ENCODE measurements around the gene SENP2. TPM values are rescaled to one million over a fixed set of nuclear protein-coding genes. Genes with fewer than 3 reads are reported as not detected.
"Not testable (repeated sequence)": the region's sequence is repeated elsewhere in the genome, so short reads cannot be mapped to it uniquely, and the experiment has no call there.

SENP2 gene
- total and polyA plus RNA-seq, 2 donors = 21.9 to 45.7 TPM

DNA sequence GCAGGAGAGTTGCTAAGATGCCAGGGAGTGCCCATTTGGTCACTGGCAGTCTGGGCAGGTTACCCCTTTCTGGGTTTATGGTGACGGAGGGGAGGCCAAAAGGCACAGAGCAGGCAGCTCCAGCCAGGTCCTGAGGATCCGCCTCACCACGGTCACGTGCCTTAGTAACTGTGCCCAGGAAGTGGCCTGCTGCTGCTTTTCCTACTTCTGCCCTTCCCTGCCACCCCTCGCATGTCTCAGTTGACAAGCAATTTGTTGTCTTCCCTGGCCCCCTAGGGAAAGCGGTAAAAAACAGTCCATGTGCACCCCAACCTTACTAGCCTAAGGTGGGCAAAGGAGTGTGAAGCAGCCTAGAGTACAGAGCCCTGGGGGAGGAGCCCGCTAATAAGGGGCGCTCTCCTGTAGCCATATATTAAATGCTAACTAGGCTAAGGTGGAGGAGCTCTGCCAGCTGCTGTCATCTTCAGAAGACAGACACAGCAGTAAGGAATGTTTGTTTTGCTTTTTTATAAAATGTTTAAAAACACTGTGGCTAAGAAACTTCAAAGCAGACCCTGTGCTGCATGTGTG is 24.6 kb upstream of the SENP2 start:
- 68% methylated on average over 8 of the region's 8 CpGs for WGBS
- Histone ChIP-seq H3K36me3 (ENCODE audit: insufficient read depth) (no peaks in the 10 kb centered on the region), H3K27ac (ENCODE audit: low read depth) (no peak overlapping the region)

DNA sequence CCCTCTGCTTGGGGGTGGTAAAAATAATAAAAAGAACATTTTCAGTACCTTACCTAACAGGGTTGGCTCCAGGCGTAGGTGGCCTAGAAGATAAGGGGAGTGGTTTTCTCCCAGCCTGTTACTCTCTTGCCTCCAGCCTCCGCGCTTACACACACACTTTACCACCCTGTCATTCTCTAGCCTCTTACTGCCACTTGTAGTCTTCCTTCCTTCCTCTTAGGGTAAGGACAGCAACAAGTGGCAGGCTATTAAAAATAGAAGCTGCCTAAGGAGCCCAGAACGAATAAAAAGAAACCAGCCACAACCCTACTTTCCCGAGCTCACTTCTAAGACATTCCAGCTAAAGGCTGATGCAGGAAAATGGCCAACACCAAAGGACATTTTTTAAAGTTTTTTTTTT is 24.1 kb upstream of the SENP2 start:
- Histone ChIP-seq H3K4me1 (ENCODE audit: insufficient read depth) (no peaks in the 10 kb centered on the region), H3K36me3 (ENCODE audit: insufficient read depth) (no peaks in the 10 kb centered on the region), H3K27ac (ENCODE audit: low read depth) (no peak overlapping the region), H3K4me3 (ENCODE audit: low read depth, low read length) (no peak overlapping the region)
- WGBS = 34% methylated on average over 5 of the region's 5 CpGs
- DNase-seq (ENCODE audit: extremely low spot score) = no peak

More for the DNA sequence above, 24.6 kb upstream of the SENP2 start:
- DNase-seq (ENCODE audit: extremely low spot score) = no peak
- H3K4me3 ChIP-seq (ENCODE audit: low read depth, low read length) = no peak overlapping the region
- H3K4me1 ChIP-seq (ENCODE audit: insufficient read depth) = no peaks in the 10 kb centered on the region

DNA sequence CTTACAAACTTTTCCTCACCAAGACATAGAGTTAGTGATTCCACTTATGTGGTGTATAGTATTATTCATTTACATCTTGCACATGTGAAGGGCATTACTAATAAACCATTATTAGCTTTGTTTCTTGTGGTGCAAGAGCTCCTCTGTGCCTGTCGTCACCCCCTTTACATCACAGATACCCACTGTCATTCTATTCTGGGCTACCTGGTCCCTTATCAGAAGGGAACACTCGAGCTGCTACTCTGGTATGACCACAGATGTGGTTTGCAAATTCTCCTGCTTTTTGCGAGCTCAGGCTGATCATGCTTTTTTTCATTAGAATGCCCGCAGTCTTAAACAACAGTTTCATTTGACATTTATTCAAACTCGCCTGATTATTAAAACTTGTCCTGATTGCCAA is 13.9 kb upstream of the SENP2 start:
- 83% methylated on average over 5 of the region's 5 CpGs for WGBS
- Histone ChIP-seq H3K36me3 (ENCODE audit: insufficient read depth) (no peaks in the 10 kb centered on the region), H3K4me3 (ENCODE audit: low read depth, low read length) (no peak overlapping the region), H3K27ac (ENCODE audit: low read depth) (no peak overlapping the region), H3K4me1 (ENCODE audit: insufficient read depth) (no peaks in the 10 kb centered on the region)
- DNase-seq (ENCODE audit: extremely low spot score) = no peak

DNA sequence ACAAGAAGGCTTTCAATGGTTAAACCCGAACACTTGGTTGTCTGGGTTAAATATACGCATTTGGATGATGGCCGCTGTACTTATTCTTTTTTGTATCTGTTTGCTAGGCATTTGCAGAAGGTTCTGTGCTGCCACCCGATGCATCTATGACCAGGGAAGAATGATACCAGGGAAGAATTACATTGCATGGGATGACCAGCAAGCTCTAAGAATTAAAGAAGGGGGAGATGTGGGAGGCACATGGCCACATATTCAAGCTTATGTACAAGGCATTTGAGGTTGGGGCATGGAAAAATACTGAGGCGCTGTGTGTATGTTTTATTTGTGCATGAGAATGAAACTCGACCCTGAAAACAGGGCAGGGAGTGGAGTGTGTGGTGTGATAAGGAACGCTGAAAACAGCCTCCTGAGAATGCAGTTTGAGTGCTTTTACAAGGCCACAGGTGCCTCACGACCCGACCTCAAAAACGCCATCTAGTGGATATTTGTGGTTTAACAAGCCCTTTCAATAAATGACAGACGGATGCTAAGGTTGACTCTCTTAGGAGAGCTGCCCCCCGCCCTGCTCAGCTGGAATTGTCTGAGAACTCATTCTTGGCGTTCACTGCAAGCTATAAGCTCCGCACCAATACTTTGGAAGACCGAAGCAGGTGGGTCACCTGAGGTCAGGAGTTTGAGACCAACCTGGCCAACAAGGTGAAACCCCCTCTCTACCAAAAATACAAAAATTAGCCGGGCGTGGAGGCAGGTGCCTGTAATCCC is 10.8 kb upstream of the SENP2 start:
- not testable (repeated sequence) for H3K4me1 ChIP-seq (ENCODE audit: insufficient read depth); H3K4me3 ChIP-seq (ENCODE audit: low read depth, low read length); H3K36me3 ChIP-seq (ENCODE audit: insufficient read depth); H3K27ac ChIP-seq (ENCODE audit: low read depth); DNase-seq (ENCODE audit: extremely low spot score)
- WGBS = 29% methylated on average over 17 of the region's 17 CpGs

DNA sequence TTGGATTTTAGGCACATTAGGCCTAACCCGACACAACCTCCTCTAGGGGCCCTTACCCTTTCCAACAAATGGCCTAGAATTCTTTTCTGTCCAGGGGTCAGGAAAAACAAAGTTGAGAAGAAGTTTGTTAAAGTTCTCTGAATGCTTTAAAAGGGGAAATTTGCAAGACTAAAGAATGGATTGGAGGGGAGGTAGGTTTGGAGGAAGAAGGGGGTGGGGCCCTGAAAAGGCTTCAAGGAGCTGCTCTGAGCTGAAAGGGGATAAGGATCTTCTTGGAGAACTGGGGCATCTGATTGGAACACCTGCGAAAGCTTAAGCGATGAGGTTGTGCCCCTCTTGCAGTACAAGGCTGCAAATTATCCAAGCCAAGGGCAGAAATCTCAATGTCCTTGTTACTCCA is 3.9 kb upstream of the SENP2 start:
- H3K27ac ChIP-seq (ENCODE audit: low read depth) = no peak overlapping the region
- WGBS = 45% methylated on average over 3 of the region's 3 CpGs
- DNase-seq (ENCODE audit: extremely low spot score) = no peak

DNA sequence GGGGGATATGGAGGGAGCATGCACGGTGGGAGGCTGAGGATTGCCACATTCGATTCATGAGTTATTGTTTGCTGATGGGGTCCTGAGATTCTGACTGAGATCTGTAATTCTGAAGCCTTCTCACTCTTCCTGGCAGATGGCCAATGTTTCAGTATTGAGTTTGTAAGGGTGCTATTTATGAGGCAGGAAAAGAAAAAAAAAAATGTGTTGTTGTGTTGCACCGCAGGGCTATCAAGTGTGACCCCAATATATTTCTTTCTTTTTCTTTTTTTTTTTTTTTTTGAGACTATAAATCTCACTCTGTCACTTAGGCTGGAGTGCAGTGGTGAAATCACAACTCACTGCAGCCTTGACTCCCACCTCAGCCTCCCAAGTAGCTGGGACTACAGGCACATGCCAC is 3.2 kb upstream of the SENP2 start:
- Histone ChIP-seq H3K27ac (ENCODE audit: low read depth) (no peak overlapping the region), H3K4me1 (ENCODE audit: insufficient read depth) (no peaks in the 10 kb centered on the region), H3K36me3 (ENCODE audit: insufficient read depth) (no peaks in the 10 kb centered on the region), H3K4me3 (ENCODE audit: low read depth, low read length) (no peak overlapping the region)
- DNase-seq (ENCODE audit: extremely low spot score) = no peak
- 16% methylated on average over 3 of the region's 3 CpGs for WGBS

More for the DNA sequence above, 3.9 kb upstream of the SENP2 start:
- Histone ChIP-seq H3K4me3 (ENCODE audit: low read depth, low read length) (no peak overlapping the region), H3K36me3 (ENCODE audit: insufficient read depth) (no peaks in the 10 kb centered on the region), H3K4me1 (ENCODE audit: insufficient read depth) (no peaks in the 10 kb centered on the region)

DNA sequence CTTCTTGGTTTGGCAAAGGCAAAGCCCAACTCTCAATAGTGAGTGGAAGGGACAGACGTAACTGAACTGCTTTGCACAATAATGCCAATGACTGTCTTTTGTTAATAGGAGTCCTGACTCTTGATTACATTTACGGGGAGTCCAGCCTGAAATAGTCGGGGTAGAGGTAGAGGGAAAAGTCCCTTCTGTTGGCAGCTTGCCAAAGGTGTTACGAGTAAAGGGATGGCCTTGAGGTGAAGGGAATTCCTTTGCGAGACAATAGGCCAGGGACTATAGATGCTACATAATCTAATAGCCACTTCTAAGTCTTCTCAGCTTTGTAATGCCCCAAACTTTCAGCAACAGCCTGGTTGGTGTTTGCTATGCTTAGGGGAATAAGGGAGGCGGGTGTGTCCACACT is 2.2 kb upstream of the SENP2 start:
- Histone ChIP-seq H3K27ac (ENCODE audit: low read depth) (no peak overlapping the region), H3K4me3 (ENCODE audit: low read depth, low read length) (no peak overlapping the region), H3K4me1 (ENCODE audit: insufficient read depth) (no peaks in the 10 kb centered on the region), H3K36me3 (ENCODE audit: insufficient read depth) (no peaks in the 10 kb centered on the region)
- WGBS = 46% methylated on average over 6 of the region's 6 CpGs
- DNase-seq (ENCODE audit: extremely low spot score) = no peak

DNA sequence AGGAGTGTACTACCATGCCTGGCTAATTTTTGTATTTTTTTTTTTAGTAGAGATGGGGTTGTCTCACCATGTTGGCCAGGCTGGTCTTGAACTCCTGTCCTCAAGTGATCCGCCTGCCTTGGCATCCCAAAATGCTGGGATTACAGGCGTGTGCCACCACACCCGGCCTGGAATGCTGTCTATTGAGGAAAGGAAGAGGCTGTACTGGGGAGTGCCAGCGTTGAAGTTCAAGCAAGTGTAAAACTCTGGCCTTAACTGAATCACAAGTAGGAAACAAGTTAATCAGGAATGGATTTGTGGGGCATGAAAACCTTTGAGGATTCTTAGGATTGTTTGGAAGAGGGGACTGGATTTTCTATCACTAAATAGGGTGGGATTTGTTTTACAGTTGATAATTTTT is 1.4 kb upstream of the SENP2 start:
- Histone ChIP-seq H3K4me3 (ENCODE audit: low read depth, low read length) (no peak overlapping the region), H3K36me3 (ENCODE audit: insufficient read depth) (no peaks in the 10 kb centered on the region), H3K27ac (ENCODE audit: low read depth) (no peak overlapping the region), H3K4me1 (ENCODE audit: insufficient read depth) (no peaks in the 10 kb centered on the region)
- DNase-seq (ENCODE audit: extremely low spot score) = no peak
- 88% methylated on average over 4 of the region's 4 CpGs for WGBS

DNA sequence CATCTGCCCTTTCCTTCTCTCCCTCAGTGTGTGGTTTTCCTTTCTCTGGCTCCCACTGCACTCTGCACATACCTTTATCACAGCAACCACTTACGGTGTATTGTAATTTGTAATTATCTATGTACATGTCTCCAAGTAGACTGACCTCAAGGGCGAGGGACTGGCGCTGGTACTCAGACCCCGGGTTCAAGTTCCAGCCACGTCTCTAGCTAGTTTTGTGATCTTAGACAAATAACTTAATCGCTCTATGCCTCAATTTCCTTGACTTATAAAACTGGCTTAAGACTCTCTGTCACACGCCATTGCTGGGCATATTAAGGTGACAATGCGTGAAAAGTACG is 607 bp upstream of the SENP2 start:
- 39% methylated on average over 9 of the region's 9 CpGs for WGBS
- H3K36me3 ChIP-seq (ENCODE audit: insufficient read depth) = no peaks in the 10 kb centered on the region
- no peak overlapping the region for H3K27ac ChIP-seq (ENCODE audit: low read depth)
- H3K4me1 ChIP-seq (ENCODE audit: insufficient read depth) = no peaks in the 10 kb centered on the region
- no peak for DNase-seq (ENCODE audit: extremely low spot score)
- H3K4me3 ChIP-seq (ENCODE audit: low read depth, low read length) = peak overlapping the region; percentile 78

DNA sequence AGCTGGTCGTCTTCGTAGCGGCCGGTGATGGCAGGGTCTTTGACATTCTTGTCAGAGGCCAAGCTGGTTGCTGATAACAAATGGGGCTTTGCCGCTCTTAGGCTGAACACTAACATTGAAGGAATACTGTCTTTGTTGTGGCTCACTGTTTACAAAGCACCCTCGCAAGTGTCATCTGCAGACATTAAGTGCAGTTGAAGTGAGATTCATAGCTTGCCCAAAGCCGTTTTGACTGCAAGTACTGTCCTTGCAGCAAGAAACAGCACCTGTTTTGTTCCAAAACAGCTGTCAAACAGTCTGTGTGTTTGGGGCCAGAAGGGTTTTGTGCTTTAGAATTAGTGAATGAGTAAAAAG is 568 bp downstream of the SENP2 start:
- H3K27ac ChIP-seq (ENCODE audit: low read depth) = peak overlapping the region; percentile 94
- WGBS = under 1% methylated on average over 7 of the region's 7 CpGs
- DNase-seq (ENCODE audit: extremely low spot score) = no peak

DNA sequence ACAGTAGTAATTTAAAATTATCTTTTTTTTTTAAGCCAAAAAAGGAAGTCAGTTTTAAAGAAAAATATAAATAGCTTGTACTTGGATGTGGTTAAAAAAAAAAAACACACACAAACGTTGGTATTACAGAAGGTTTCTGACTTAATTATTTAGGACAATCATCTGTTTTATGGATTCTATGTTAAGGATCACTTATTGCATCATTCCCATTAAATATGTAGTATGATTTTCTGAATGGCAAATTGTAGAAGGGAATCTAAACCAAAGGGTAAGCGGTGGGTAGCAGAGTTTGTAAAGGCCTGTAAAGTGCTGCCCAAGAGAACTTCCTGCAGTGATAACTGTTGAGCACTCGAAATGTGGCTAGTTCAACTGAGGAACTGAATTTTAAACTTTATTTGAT is 8.0 kb downstream of the SENP2 start:
- no peak for DNase-seq (ENCODE audit: extremely low spot score)
- Histone ChIP-seq H3K36me3 (ENCODE audit: insufficient read depth) (peaks cover 4% of the 10 kb centered on the region), H3K27ac (ENCODE audit: low read depth) (no peak overlapping the region), H3K4me1 (ENCODE audit: insufficient read depth) (no peaks in the 10 kb centered on the region), H3K4me3 (ENCODE audit: low read depth, low read length) (no peak overlapping the region)
- 73% methylated on average over 3 of the region's 3 CpGs for WGBS

More for the DNA sequence above, 568 bp downstream of the SENP2 start:
- Histone ChIP-seq H3K36me3 (ENCODE audit: insufficient read depth) (no peaks in the 10 kb centered on the region), H3K4me3 (ENCODE audit: low read depth, low read length) (peak overlapping the region; percentile 78), H3K4me1 (ENCODE audit: insufficient read depth) (no peaks in the 10 kb centered on the region)

DNA sequence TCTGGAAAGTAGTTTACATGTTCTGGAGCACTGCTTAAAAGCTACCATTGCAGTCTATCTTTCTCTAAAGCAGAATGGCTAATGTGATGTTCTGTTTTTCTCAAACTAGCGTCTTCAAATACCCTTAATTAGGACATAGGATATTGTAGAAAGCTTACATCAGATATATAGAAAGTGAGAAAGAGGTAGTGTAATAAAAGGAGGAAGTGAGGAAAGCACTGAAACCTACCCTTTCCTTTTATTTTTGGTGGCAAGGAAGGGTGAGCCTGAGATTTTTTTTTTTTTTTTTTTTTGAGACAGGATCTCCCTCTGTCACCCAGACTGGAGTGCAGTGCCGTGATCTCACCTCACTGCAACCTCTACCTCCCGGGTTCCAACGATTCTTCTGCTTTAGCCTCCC is 9.4 kb downstream of the SENP2 start:
- Histone ChIP-seq H3K27ac (ENCODE audit: low read depth) (no peak overlapping the region), H3K36me3 (ENCODE audit: insufficient read depth) (peaks cover 4% of the 10 kb centered on the region), H3K4me3 (ENCODE audit: low read depth, low read length) (no peak overlapping the region), H3K4me1 (ENCODE audit: insufficient read depth) (no peaks in the 10 kb centered on the region)
- DNase-seq (ENCODE audit: extremely low spot score) = no peak
- 93% methylated on average over 4 of the region's 4 CpGs for WGBS

DNA sequence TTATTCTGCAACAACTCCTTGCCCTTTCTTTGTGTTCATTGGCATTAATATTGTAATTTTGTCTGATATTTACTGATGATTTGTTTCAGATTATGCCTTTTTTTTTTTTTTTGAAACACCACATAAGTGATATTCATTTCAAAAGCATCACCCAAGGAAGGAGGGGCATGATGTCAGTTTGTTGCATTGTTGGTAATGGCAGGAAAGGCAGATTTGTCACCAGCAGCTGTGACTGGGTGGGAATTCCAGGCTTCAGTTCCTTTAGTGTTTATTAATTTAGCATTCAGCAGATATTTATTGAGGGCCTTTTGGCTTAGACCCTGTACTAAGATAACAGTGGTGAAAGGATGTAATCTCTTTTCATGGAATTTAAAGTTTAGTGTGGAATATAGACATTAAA is 19.5 kb downstream of the SENP2 start:
- Histone ChIP-seq H3K36me3 (ENCODE audit: insufficient read depth) (peaks cover 17% of the 10 kb centered on the region), H3K4me3 (ENCODE audit: low read depth, low read length) (no peak overlapping the region), H3K27ac (ENCODE audit: low read depth) (no peak overlapping the region), H3K4me1 (ENCODE audit: insufficient read depth) (no peaks in the 10 kb centered on the region)
- no peak for DNase-seq (ENCODE audit: extremely low spot score)

DNA sequence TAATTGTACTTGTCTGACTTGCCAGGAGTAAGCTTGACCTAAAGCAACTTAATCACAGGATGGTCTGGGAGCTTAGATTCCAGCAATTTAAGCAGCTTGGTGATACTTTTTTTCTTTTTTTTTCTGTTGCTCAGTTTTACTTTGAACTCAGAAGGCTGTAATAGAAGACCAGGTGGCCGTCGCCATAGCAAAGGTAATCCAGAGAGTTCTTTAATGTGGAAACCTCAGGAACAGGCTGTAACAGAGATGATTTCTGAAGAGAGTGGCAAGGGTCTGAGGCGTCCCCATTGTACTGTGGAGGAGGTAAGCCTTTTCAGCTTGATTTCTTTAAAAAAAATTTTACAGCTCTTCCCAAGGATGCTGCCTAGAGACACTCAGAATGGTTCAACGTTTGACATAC is 20.1 kb downstream of the SENP2 start:
- H3K4me3 ChIP-seq (ENCODE audit: low read depth, low read length) = no peak overlapping the region
- 76% methylated on average over 4 of the region's 4 CpGs for WGBS

DNA sequence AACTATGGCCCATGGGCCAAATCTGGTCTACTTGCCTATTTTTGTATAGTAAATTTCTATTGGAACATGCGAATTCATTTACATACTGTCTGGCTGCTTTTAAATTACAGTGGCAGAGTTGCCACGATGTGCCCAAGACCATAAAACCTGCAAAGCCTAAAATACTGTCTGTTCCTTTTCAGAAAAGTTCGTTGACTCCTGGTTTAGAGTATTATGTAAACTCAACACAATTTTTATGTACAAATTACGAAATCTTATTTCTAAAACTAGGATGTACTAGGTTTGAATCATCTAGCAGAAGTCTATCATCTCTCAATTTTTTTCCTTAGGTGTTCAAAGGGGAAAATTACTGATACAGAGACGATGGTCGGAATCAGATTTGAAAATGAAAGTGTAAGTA is 26.9 kb downstream of the SENP2 start:
- H3K4me3 ChIP-seq (ENCODE audit: low read depth, low read length) = no peak overlapping the region
- no peak for DNase-seq (ENCODE audit: extremely low spot score)
- 86% methylated on average over 6 of the region's 6 CpGs for WGBS
- peaks cover 18% of the 10 kb centered on the region for H3K36me3 ChIP-seq (ENCODE audit: insufficient read depth)
- H3K4me1 ChIP-seq (ENCODE audit: insufficient read depth) = no peaks in the 10 kb centered on the region
- H3K27ac ChIP-seq (ENCODE audit: low read depth) = no peak overlapping the region

More for the DNA sequence above, 20.1 kb downstream of the SENP2 start:
- no peaks in the 10 kb centered on the region for H3K4me1 ChIP-seq (ENCODE audit: insufficient read depth)
- H3K27ac ChIP-seq (ENCODE audit: low read depth) = no peak overlapping the region
- peaks cover 17% of the 10 kb centered on the region for H3K36me3 ChIP-seq (ENCODE audit: insufficient read depth)
- no peak for DNase-seq (ENCODE audit: extremely low spot score)

Measured in urinary bladder (tissue), 4 donors.